ENCODE measurements around the gene SSPN.
A peak's percentile ranks its signal among the peaks of the same experiment; 100 is the strongest.

SSPN gene

GRCh38 chr12:26195641-26196420 is 458 bp downstream of the SSPN start:
- no peak for TF ChIP-seq CTCF (IDR thresholded peaks at IDR 0.05; ENCODE audit: insufficient read depth, low read depth, low read length, missing control alignments)
- DNase-seq (ENCODE audit: low read depth) = peak; percentile 36
- H3K4me3 ChIP-seq (ENCODE audit: low read length) = peak overlapping the region; percentile 50

- no peak overlapping the region for H3K4me3 ChIP-seq (ENCODE audit: low read length)
- no peak for DNase-seq (ENCODE audit: low read depth)
- no peak for TF ChIP-seq CTCF (IDR thresholded peaks at IDR 0.05; ENCODE audit: insufficient read depth, low read depth, low read length, missing control alignments)
These were observed 996 bp downstream of the SSPN start for GRCh38 chr12:26196421-26196716.

- H3K4me3 ChIP-seq (ENCODE audit: low read length) = no peak overlapping the region
- DNase-seq (ENCODE audit: low read depth) = no peak
- no peak for TF ChIP-seq CTCF (IDR thresholded peaks at IDR 0.05; ENCODE audit: insufficient read depth, low read depth, low read length, missing control alignments)
These were observed 2.5 kb downstream of the SSPN start for GRCh38 chr12:26197832-26198231.

- TF ChIP-seq CTCF (IDR thresholded peaks at IDR 0.05; ENCODE audit: insufficient read depth, low read depth, low read length, missing control alignments) = no peak
- no peak overlapping the region for H3K4me3 ChIP-seq (ENCODE audit: low read length)
- DNase-seq (ENCODE audit: low read depth) = peak; percentile 69
These were observed 3.4 kb downstream of the SSPN start for GRCh38 chr12:26198742-26199141.

- no peak for DNase-seq (ENCODE audit: low read depth)
- no peak for TF ChIP-seq CTCF (IDR thresholded peaks at IDR 0.05; ENCODE audit: insufficient read depth, low read depth, low read length, missing control alignments)
- no peak overlapping the region for H3K4me3 ChIP-seq (ENCODE audit: low read length)
These were observed 7.9 kb downstream of the SSPN start for GRCh38 chr12:26203167-26203780.

GRCh38 chr12:26204612-26205289 is 9.4 kb downstream of the SSPN start:
- no peak for DNase-seq (ENCODE audit: low read depth)
- no peak for TF ChIP-seq CTCF (IDR thresholded peaks at IDR 0.05; ENCODE audit: insufficient read depth, low read depth, low read length, missing control alignments)
- no peak overlapping the region for H3K4me3 ChIP-seq (ENCODE audit: low read length)
